LHCN-M2 (cell line): ENCODE measurements around the gene RABL2A. TPM values are rescaled to one million over a fixed set of nuclear protein-coding genes. Genes with fewer than 3 reads are reported as not detected.
"Not testable (repeated sequence)": the region's sequence is repeated elsewhere in the genome, so short reads cannot be mapped to it uniquely, and the experiment has no call there.

ENCODE experiments used
- DNase-seq: peaks from one replicate; pipeline ENCODE4 v3.0.0-alpha.2; 2012; ENCODE audit warnings: low read depth
- total RNA-seq: library from RNA; depleted of rRNA; stranded (reverse); fragments of >200 nt; gene quantifications from 2 replicates; pipeline ENCODE4 v1.2.3, GENCODE V29; 2014

RABL2A gene
- total RNA-seq, 1 experiment from 2014 or later, result 5.1 TPM

DNA sequence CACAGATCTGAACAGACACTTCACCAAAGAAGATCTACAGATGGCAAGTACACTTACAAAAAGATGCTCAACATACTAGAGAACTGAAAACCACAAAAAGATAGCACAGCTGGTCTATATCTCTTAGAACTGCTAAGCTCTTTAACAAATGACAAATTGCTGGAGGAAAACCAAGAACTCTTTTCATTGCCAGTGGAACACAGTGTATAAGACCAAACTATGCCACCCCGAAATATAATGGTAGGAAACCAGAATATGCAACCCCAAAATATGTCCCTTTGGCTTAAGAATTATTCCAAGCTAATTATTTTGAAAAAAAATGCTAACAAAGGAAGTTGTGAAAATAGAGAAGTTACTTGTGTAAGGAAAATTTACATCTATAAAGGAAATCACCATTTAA lies 21.0 kb upstream of the RABL2A start:
- DNase-seq, result not testable (repeated sequence)

- DNase-seq, result not testable (repeated sequence)
These were observed 17.2 kb upstream of the RABL2A start for GRCh38 chr2:113609822-113610221.

GRCh38 chr2:113621002-113621401 lies 6.1 kb upstream of the RABL2A start:
- DNase-seq, result not testable (repeated sequence)

GRCh38 chr2:113625906-113626305 lies 1.2 kb upstream of the RABL2A start:
- not testable (repeated sequence) for DNase-seq

DNA sequence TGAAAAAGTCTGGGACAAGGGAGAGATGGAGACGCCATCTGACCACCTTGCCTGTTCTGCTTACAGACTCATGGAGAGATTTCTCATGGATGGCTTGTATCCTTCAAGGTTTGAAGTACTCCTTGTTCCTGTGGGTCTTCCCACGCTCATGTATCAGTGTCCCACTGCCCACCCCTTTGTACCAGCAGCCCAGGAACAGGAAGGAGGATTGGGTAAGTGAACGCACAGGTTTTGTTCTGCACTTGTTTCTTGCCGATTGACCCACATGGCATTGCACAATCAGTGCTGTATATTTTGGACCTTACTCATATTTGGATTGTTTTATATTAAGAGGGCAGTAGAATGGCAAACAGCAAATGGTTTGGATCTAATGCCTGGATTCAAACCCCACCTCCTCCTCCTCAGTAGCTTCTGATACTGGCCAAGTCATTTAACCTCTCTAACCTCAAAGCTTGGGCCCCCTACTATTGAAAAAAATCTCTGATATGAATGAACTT lies 5.8 kb downstream of the RABL2A start:
- not testable (repeated sequence) for DNase-seq

DNA sequence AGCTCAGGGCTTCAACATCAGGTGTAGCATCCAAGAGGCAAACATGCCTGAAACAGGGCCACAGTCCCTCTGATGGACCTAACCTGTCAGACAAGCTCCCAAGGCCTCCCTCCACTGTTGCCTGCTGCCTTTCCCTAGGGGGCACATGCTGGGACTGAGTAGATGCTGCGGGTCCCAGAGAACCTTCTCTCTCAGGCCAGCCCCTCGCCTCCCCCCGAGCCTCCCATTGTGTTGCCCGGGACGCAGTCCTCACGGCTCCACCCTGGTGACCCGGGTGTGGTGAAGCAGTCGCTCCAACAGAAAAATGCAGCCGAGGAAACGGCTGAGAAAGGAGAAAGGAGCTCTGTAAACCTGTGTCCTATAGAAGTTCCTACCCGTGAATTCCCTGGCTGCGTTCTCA lies 8.3 kb downstream of the RABL2A start:
- not testable (repeated sequence) for DNase-seq

- DNase-seq, result not testable (repeated sequence)
These were observed 9.2 kb downstream of the RABL2A start for GRCh38 chr2:113636226-113636625.

GRCh38 chr2:113638084-113638483 lies 11.0 kb downstream of the RABL2A start:
- DNase-seq, result peak; percentile 20

DNA sequence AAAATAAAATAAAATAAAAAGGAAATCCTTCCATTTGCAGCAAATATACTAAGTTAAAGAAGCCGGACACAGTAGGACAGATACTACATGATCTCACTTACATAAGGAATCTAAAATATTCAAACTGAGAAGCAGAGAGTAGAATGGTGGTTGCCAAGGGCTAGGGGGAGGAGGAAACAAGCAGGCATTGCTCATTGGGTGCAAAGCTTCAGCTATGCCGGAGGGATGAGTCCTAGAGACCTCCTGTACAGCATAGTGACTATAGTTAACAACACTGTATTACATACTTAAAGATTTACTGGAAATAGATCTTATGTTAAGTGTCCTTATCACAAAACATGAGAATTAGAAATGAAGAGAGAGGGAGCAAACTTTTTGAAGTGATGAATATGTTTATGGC lies 19.2 kb downstream of the RABL2A start:
- DNase-seq, result not testable (repeated sequence)

DNA sequence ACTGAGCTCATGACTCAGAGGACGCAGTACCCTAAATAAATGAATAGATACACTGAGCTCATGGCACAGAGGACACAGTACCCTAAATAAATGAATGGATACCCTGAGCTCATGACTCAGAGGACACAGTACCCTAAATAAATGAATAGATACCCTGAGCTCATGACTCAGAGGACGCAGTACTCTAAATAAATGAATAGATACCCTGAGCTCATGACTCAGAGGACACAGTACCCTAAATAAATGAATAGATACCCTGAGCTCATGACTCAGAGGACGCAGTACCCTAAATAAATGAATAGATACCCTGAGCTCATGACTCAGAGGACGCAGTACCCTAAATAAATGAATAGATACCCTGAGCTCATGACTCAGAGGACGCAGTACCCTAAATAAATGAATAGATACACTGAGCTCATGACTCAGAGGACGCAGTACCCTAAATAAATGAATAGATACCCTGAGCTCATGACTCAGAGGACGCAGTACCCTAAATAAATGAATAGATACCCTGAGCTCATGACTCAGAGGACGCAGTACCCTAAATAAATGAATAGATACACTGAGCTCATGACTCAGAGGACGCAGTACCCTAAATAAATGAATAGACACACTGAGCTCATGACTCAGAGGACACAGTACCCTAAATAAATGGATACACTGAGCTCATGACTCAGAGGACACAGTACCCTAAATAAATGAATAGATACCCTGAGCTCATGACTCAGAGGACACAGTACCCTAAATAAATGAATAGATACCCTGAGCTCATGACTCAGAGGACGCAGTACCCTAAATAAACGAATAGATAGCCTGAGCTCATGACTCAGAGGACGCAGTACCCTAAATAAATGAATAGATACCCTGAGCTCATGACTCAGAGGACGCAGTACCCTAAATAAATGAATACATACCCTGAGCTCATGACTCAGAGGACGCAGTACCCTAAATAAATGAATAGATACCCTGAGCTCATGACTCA lies 24.1 kb downstream of the RABL2A start:
- not testable (repeated sequence) for DNase-seq

- not testable (repeated sequence) for DNase-seq
These were observed 25.5 kb downstream of the RABL2A start for GRCh38 chr2:113652599-113652998.

- not testable (repeated sequence) for DNase-seq
These were observed 29.1 kb downstream of the RABL2A start for GRCh38 chr2:113656031-113656624.

- not testable (repeated sequence) for DNase-seq
These were observed 30.7 kb downstream of the RABL2A start for GRCh38 chr2:113657735-113658134.

- DNase-seq, result not testable (repeated sequence)
These were observed 36.4 kb downstream of the RABL2A start for GRCh38 chr2:113663285-113664060.

GRCh38 chr2:113664761-113665533 lies 37.9 kb downstream of the RABL2A start:
- DNase-seq, result not testable (repeated sequence)

- not testable (repeated sequence) for DNase-seq
These were observed 41.9 kb downstream of the RABL2A start for GRCh38 chr2:113669013-113669412.

GRCh38 chr2:113672326-113672932 lies 45.4 kb downstream of the RABL2A start:
- DNase-seq, result no peak

DNA sequence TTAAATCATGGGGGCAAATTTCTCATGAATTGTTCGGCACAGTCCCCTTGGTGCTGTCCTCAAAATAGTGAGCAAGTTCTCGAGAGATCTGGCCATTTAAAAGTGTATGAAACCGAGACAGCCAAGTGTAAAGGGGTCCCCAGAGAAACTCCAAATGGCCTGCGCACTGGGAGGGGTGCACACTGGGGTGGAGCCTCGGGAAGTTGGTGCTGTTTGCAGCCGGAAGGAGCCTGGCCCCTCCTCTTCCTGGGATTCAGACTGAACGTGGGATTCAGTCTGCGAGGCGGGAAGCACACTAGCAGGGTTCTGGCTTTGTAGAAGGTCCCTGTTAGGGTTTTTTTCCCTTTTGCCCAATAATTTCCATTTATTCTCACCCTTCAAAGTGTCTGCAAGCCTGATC lies 48.8 kb downstream of the RABL2A start:
- no peak for DNase-seq

DNA sequence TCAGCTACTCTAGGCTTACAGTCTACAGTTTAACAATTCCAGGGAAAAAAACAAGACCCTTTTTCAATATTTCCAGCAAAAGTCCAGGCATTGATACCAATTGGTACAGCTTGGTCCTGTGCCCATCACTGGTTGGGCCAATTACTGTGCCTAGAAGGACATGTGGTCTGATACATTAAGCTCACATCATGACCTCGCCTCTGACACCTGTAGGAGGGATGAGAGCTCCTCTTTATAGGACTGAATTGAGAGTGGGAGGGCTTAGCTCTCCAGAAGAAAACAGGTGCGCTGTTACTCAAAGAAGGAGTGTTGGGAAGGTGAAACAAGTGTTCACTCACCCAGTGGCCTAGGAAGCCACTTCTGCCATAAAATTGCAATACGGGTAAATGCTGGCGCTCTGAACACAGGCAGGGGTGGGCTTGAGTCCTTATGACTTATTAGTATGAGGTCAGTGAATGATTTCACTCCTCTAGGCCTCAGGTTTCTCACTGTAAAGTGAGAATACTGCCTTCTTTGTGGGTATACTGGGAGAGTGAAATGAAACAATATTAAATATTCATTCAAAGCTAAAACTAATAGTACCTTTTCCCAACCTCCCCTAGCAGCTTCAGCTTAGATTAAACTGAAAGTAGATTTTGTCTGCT lies 49.7 kb downstream of the RABL2A start:
- DNase-seq, result no peak

GRCh38 chr2:113677330-113677729 lies 50.3 kb downstream of the RABL2A start:
- no peak for DNase-seq
